Kidney (tissue), 14 donors: Measurements from ENCODE around the gene UPF3A. TPM values are rescaled to one million over a fixed set of nuclear protein-coding genes. Genes with fewer than 3 reads are reported as not detected.

Experiments used
- DNase-seq, 5 donors: peaks; one replicate each; pipeline ENCODE4 v3.0.0-alpha.2; 2013 to 2020
- FAIRE-seq: peaks from 2 replicates; lab custom pipeline; 2012; peaks lifted over from hg19 to GRCh38; lab: Jason Lieb, UNC
- H3K27ac ChIP-seq, 2 donors: one replicate each; pipeline ENCODE4 v1.7.0; 2013; ENCODE audit warnings: low read depth in 2 of 2, low read length in 2 of 2, inconsistent platforms in 1 of 2
- H3K27me3 ChIP-seq: one replicate; pipeline ENCODE4 v1.7.1; 2013; ENCODE audit warnings: low read length, inconsistent platforms; ENCODE audit not compliant: control insufficient read depth, insufficient read depth
- H3K36me3 ChIP-seq, 3 donors: one replicate each; pipeline versions ENCODE4 v1.7.0 to v1.7.1; 2013; ENCODE audit warnings: low read length in 3 of 3, control low read depth in 1 of 3, inconsistent platforms in 1 of 3; ENCODE audit not compliant: insufficient read depth in 3 of 3, control insufficient read depth in 2 of 3
- H3K4me1 ChIP-seq, 3 donors: one replicate each; pipeline versions ENCODE4 v1.7.0 to v1.7.1; 2013; ENCODE audit warnings: low read length in 3 of 3, inconsistent platforms in 1 of 3, low read depth in 1 of 3; ENCODE audit not compliant: control insufficient read depth in 2 of 3, insufficient read depth in 2 of 3
- H3K4me3 ChIP-seq, 3 donors: one replicate each; pipeline versions ENCODE4 v1.7.0 to v1.8.1; 2013; ENCODE audit warnings: low read length in 3 of 3, control low read depth in 1 of 3, inconsistent platforms in 1 of 3
- H3K9ac ChIP-seq, 3 donors: one replicate each; pipeline versions ENCODE4 v1.7.0 to v1.7.1; 2013; ENCODE audit warnings: low read length in 3 of 3, control low read depth in 1 of 3, inconsistent platforms in 1 of 3
- H3K9me3 ChIP-seq, 3 donors: one replicate each; pipeline versions ENCODE4 v1.7.0 to v1.7.1; 2013; ENCODE audit warnings: low read length in 3 of 3, control low read depth in 1 of 3, inconsistent platforms in 1 of 3; ENCODE audit not compliant: control insufficient read depth in 2 of 3, insufficient read depth in 1 of 3
- intact Hi-C: fragments of 100-400 bp; cut with DNase I; formaldehyde crosslinking; loops from one replicate; pipeline ENCODE4 v1.11.1; 2022
- polyA plus RNA-seq: library from polyadenylated mRNA; stranded (reverse); fragments of 350-450 nt; fragmentation: Illumina TruSeq; extraction: RNeasy Lipid Tissue Mini Kit (QIAGEN cat#74804); gene quantifications from one replicate; pipeline ENCODE4 v1.2.3, GENCODE V29; 2014; ENCODE audit warnings: low read depth, low replicate concordance; ENCODE audit not compliant: insufficient read depth
- total RNA-seq: library from RNA; stranded (reverse); fragmentation: NEBNext Ultra II Directional; extraction: Animal tissue kit (Norgen Biotek cat#: 25700); gene quantifications from one replicate; pipeline ENCODE4 v1.2.1, GENCODE V29; 2021
- TF ChIP-seq, protein P1 (sequence below): IDR thresholded peaks from 3 replicates; pipeline ENCODE4 v1.5.1; 2012; ENCODE audit warnings: mild to moderate bottlenecking, moderate library complexity, borderline replicate concordance; ENCODE audit not compliant: insufficient read depth; ENCODE audit errors: extremely low read depth
- donor health status: control.
- donor health status: control.
- donor health status: control.
- donor health status: control.
- donor health status: control.
- donor health status: DM: yes; HTN: yes; CAD: no.
- donor health status: Normal renal cell carcinoma (clear cell type).

The UPF3A gene
- total and polyA plus RNA-seq, 2 donors from 2014 or later: 34.5 to 41.7 TPM

DNA sequence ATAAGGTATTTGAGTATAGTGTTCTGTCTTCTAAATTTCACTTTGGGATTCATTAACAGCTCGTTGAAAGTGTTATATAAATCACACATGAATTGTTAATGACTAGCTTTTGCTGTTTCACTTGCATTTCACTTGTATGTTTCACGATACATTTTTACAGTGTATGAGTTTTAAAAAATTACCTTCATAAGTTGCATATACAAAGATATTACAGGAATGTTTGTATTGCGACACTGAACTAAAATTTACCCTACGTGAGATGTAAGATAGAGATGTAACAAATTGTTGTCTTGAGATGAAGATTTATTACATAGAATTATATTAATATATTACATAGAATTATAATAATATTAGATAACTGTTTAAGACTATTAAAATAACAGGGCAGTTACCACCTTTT lies 45.2 kb upstream of the UPF3A start:
- intact Hi-C loops: no loop called here
- Histone ChIP-seq H3K27ac (no peak overlapping the region), H3K27me3 (no peaks in the 10 kb centered on the region), H3K4me3 (peak overlapping the region; percentile 68 to 74 (median 74)), H3K36me3 (peaks cover 5 to 28% (median 10%) of the 10 kb centered on the region in 3 donors), H3K9me3 (no peaks in the 10 kb centered on the region), H3K9ac (peak overlapping the region in 1 of 3 donors; percentile 74), H3K4me1 (peaks cover 0 to 5% (median 0%) of the 10 kb centered on the region in 3 donors)
- TF ChIP-seq, protein P1, sequence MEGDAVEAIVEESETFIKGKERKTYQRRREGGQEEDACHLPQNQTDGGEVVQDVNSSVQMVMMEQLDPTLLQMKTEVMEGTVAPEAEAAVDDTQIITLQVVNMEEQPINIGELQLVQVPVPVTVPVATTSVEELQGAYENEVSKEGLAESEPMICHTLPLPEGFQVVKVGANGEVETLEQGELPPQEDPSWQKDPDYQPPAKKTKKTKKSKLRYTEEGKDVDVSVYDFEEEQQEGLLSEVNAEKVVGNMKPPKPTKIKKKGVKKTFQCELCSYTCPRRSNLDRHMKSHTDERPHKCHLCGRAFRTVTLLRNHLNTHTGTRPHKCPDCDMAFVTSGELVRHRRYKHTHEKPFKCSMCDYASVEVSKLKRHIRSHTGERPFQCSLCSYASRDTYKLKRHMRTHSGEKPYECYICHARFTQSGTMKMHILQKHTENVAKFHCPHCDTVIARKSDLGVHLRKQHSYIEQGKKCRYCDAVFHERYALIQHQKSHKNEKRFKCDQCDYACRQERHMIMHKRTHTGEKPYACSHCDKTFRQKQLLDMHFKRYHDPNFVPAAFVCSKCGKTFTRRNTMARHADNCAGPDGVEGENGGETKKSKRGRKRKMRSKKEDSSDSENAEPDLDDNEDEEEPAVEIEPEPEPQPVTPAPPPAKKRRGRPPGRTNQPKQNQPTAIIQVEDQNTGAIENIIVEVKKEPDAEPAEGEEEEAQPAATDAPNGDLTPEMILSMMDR: no peak
- no peak for DNase-seq
- FAIRE-seq: no peak

DNA sequence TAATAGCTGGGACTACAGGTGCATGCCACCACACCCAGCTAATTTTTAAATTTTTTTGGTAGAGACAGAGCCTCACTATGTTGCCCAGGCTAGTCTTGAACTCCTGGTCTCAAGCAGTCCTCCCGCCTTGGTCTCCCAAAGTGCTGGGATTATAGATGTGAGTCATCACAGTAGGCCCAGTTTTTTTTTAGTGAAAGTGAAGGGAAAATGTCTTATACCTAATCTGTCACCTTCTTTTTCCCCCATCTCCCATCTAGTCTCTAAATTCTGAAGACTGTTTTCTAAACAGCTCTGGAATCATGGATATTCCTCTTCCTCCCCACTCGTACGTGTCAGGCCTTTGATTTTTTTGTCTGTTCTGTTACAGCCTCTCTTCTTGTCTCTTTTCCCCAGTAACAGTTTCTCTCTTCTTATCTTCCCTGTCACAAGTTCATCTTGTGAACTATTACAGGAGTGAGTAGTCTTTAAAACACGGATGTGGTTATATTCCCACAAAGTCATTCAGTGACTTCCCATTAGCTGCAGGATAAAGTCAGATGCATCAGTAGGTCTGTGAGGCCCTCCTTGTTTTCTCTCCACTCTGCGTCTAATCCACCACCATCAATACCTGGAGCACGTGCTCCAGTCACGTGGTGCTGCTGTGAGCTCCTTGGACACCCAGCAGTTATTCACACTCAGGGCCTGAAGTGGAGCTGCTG lies 43.8 kb upstream of the UPF3A start:
- no peaks in the 10 kb centered on the region for H3K27me3 ChIP-seq
- DNase-seq (no peak), FAIRE-seq (no peak)
- TF ChIP-seq, protein P1: no peak
- no peak overlapping the region for H3K27ac ChIP-seq
- no peaks in the 10 kb centered on the region for H3K9me3 ChIP-seq
- H3K4me3 ChIP-seq: no peak overlapping the region
- no peak overlapping the region for H3K9ac ChIP-seq
- peaks cover 0 to 5% (median 0%) of the 10 kb centered on the region in 3 donors for H3K4me1 ChIP-seq
- peaks cover 14 to 39% (median 17%) of the 10 kb centered on the region in 3 donors for H3K36me3 ChIP-seq
- intact Hi-C loops: no loop called here

DNA sequence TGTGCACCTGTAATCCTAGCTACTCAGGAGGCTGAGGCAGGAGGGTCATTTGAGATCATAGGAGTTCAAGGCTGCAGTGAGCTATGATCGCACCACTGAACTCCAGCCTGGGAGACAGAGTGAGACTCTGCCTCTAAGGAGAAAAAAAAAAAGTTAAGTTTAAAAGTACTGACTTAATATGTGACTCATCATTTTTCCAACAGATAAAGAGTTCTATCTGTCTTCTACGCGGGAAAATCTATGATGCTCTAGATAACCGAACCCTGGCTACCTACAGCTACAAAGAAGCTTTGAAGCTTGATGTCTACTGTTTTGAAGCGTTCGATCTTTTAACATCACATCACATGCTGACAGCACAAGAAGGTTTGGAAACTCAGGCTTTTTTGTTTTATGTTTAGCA lies 39.5 kb upstream of the UPF3A start:
- Histone ChIP-seq H3K36me3 (peaks cover 27 to 75% (median 45%) of the 10 kb centered on the region in 3 donors), H3K9ac (no peak overlapping the region), H3K4me1 (no peaks in the 10 kb centered on the region), H3K9me3 (no peaks in the 10 kb centered on the region), H3K27ac (no peak overlapping the region), H3K27me3 (no peaks in the 10 kb centered on the region), H3K4me3 (no peak overlapping the region)
- intact Hi-C loops: no loop called here
- DNase-seq: no peak
- TF ChIP-seq, protein P1: no peak
- no peak for FAIRE-seq
